GM21528 (cell line): ENCODE data around the gene STRAP.
"Not testable (repeated sequence)": the region's sequence is repeated elsewhere in the genome, so short reads cannot be mapped to it uniquely, and the experiment has no call there.

Experiments used
- ATAC-seq: cut with Tn5 transposase; IDR thresholded peaks from one replicate; pipeline ENCODE4 v1.9.1; 2021; ENCODE audit warnings: mild to moderate bottlenecking, moderate library complexity; ENCODE audit not compliant: unreplicated experiment, low FRiP score

Gene STRAP

GRCh38 chr12:15919418-15919817 lies 37.2 kb downstream of the STRAP start:
- ATAC-seq: no peak

DNA sequence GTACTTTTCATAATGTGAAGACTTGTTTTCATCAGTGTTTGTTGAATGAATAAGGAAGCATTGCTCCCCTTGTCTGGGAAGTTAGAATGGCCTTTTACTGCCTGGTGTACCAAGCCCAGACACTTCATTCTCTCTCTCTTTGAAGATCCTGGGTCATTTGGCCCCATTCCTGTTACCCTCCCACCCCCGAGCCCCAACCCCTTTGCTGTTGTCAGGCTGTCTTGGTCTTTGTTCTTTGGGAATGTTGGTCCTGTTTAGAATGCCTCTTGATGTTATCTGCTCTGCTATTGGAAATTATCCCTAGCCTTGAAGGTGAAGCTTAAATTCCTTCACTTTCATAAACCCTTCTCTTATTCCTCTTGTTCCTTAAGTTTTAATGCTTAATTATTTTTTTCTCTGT lies 42.8 kb downstream of the STRAP start:
- no peak for ATAC-seq

- ATAC-seq: no peak
Measured at GRCh38 chr12:15928346-15928745, 46.2 kb downstream of the STRAP start.

- no peak for ATAC-seq
Measured at GRCh38 chr12:15928870-15929571, 46.8 kb downstream of the STRAP start.

- ATAC-seq: no peak
Measured at GRCh38 chr12:15931590-15932053, 49.4 kb downstream of the STRAP start.

DNA sequence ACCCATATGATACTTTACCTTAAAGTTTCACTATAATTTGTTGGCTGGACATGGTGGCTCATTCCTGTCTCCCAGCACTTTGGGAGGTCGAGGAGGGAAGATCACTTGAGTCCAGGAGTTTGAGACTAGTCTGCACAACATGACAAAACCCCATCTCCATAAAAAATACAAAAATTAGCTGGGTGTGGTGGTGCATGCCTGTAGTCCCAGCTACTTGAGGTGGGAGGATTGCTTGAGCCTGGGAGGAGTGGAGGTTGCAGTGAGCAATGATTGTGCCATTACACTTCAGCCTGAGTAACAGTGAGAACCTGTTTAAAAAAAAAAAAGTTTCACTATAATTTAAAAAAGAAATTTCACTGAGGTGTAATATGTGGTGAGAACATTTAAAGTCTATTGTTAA lies 50.1 kb downstream of the STRAP start:
- ATAC-seq: no peak

GRCh38 chr12:15932971-15933370 lies 50.8 kb downstream of the STRAP start:
- ATAC-seq: no peak

GRCh38 chr12:15933751-15934150 lies 51.6 kb downstream of the STRAP start:
- no peak for ATAC-seq

- no peak for ATAC-seq
Measured at GRCh38 chr12:15936751-15937150, 54.6 kb downstream of the STRAP start.

DNA sequence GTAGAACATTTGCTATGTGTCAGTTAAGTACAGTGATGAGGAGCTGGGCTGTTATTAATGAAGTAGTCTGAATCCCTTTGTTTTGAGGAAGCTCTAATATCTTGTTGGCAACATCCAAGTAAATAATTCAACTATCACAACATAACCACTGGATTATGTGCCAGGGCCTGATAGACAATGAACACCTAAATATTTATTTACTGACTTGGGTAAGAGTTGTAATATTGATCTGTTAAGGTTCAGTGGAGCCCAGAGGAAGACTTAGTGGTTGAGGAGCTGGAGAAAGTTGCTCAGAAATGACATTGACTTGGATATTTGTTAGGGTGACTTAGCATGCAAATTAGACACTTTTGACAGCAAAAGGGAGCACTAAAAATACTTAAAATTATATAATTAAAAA lies 55.7 kb downstream of the STRAP start:
- no peak for ATAC-seq

GRCh38 chr12:15939111-15939510 lies 56.9 kb downstream of the STRAP start:
- no peak for ATAC-seq

- ATAC-seq: no peak
Measured at GRCh38 chr12:15942475-15942874, 60.3 kb downstream of the STRAP start.

DNA sequence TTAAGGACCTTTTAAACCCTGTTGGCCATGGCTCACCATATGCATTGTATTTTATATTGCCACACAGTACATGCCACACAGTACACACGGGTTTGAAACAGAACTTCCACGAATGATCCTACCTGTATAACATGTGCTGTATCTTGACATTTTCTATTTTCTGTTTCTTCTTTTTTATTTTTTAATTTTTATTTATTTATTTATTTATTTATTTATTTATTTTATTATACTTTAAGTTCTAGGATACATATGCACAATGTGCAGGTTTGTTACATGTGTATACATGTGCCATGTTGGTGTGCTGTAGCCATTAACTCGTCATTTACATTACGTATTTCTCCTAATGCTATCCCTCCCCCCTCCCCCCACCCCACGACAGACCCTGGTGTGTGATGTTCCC lies 61.3 kb downstream of the STRAP start:
- ATAC-seq: not testable (repeated sequence)

DNA sequence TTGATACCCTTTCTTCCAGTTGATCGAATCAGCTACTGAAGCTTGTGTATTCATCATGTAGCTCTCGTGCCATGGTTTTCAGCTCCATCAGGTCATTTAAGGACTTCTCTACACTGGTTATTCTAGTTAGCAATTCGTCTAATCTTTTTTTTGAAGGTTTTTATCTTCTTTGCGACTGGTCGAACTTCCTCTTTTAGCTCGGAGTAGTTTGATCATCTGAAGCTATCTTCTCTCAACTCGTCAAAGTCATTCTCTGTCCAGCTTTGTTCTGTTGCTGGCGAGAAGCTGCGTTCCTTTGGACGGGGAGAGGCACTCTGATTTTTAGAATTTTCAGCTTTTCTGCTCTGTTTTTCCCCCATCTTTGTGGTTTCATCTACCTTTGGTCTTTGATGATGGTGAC lies 66.3 kb downstream of the STRAP start:
- not testable (repeated sequence) for ATAC-seq
